PC-3 (cell line): ENCODE data around the gene SYVN1. TPM values are rescaled to one million over a fixed set of nuclear protein-coding genes. Genes with fewer than 3 reads are reported as not detected.
"Not testable (repeated sequence)": the region's sequence is repeated elsewhere in the genome, so short reads cannot be mapped to it uniquely, and the experiment has no call there.

Source experiments
- ATAC-seq: fragments of 200-7000 bp; cut with Tn5 transposase; 2 replicates; pipeline ENCODE4 v1.9.1; 2020; ENCODE audit warnings: mild to moderate bottlenecking, moderate library complexity
- BruUV-seq: library from RNA; stranded (reverse); fragments of 400-500 nt; replicated peaks from 2 replicates; lab custom pipeline; 2021; lab: Mats Ljungman, UMichigan
- CTCF ChIA-PET: fragments of 300-600 bp; sonication (Branson Sonifier 250); formaldehyde crosslinking; loops from one replicate; lab custom pipeline; 2022; ENCODE audit warnings: antibody characterized with exemption; lab: Charles Lee
- POLR2A ChIA-PET: fragments of 300-600 bp; sonication (Branson Sonifier 250); formaldehyde crosslinking; loops from one replicate; lab custom pipeline; 2022; ENCODE audit warnings: antibody characterized with exemption; ENCODE audit not compliant: unreplicated experiment; lab: Charles Lee
- DNase-seq: peaks from one replicate; pipeline ENCODE4 v3.0.0-alpha.2; 2015
- H2AFZ ChIP-seq: fragments of 300-600 bp; sonication (generic); 2 replicates; pipeline ENCODE4 v1.6.0; 2016; ENCODE audit warnings: antibody characterized with exemption, low read length
- H3F3A ChIP-seq: fragments of 300-600 bp; sonication (generic); one replicate; pipeline ENCODE4 v1.6.0; 2017; ENCODE audit warnings: antibody characterized with exemption, low read length, control low read depth, mild to moderate bottlenecking; ENCODE audit not compliant: unreplicated experiment
- H3K27ac ChIP-seq: fragments of 300-600 bp; sonication (generic); 2 replicates; pipeline ENCODE4 v1.5.1; 2016; ENCODE audit warnings: mild to moderate bottlenecking, low read length
- H3K27me3 ChIP-seq: fragments of 300-600 bp; sonication (generic); 2 replicates; pipeline ENCODE4 v1.6.1; 2016; ENCODE audit warnings: low read length, mixed read lengths
- H3K36me3 ChIP-seq: fragments of 300-600 bp; sonication (generic); 2 replicates; pipeline ENCODE4 v1.6.1; 2016; ENCODE audit warnings: low read depth, mixed run types, low read length, mixed read lengths
- H3K4me1 ChIP-seq: fragments of 300-600 bp; sonication (generic); 2 replicates; pipeline ENCODE4 v1.5.1; 2016; ENCODE audit warnings: low read length; ENCODE audit not compliant: insufficient read depth
- H3K4me2 ChIP-seq: fragments of 300-600 bp; sonication (generic); 2 replicates; pipeline ENCODE4 v1.6.0; 2016; ENCODE audit warnings: low read length
- H3K4me3 ChIP-seq: fragments of 300-600 bp; sonication (generic); 2 replicates; pipeline ENCODE4 v1.5.1; 2016; ENCODE audit warnings: mild to moderate bottlenecking, low read length, mixed read lengths
- H3K79me2 ChIP-seq: fragments of 300-600 bp; sonication (generic); 2 replicates; pipeline ENCODE4 v1.6.1; 2017; ENCODE audit warnings: low read length, mixed read lengths
- H3K9ac ChIP-seq: fragments of 300-600 bp; sonication (generic); 2 replicates; pipeline ENCODE4 v1.6.0; 2016; ENCODE audit warnings: mild to moderate bottlenecking, low read length
- H3K9me2 ChIP-seq: fragments of 300-600 bp; sonication (generic); replicated peaks from 2 replicates; pipeline ENCODE4 v1.6.1; 2016; ENCODE audit warnings: mixed run types, low read length, mixed read lengths
- H3K9me3 ChIP-seq: fragments of 300-600 bp; sonication (generic); 2 replicates; pipeline ENCODE4 v1.6.1; 2016; ENCODE audit warnings: low read length, mixed read lengths
- H4K20me1 ChIP-seq: fragments of 300-600 bp; sonication (generic); 2 replicates; pipeline ENCODE4 v1.6.1; 2016; ENCODE audit warnings: low read length, mixed read lengths
- CTCF ChIP-seq: fragments of 300-600 bp; sonication (generic); conservative IDR thresholded peaks from 2 replicates; pipeline ENCODE4 v1.5.1; 2017; ENCODE audit warnings: antibody characterized with exemption, low read depth, mild to moderate bottlenecking, low read length
- EZH2 ChIP-seq: fragments of 300-600 bp; sonication (generic); IDR thresholded peaks from one replicate; pipeline ENCODE4 v1.6.1; 2017; ENCODE audit warnings: antibody characterized with exemption, mild to moderate bottlenecking, low read length; ENCODE audit not compliant: unreplicated experiment
- EZH2phosphoT487 ChIP-seq: fragments of 300-600 bp; sonication (generic); IDR thresholded peaks from 2 replicates; pipeline ENCODE4 v1.6.1; 2018; ENCODE audit warnings: mild to moderate bottlenecking, antibody characterized with exemption, low read length, borderline replicate concordance
- intact Hi-C: fragments of 100-400 bp; cut with micrococcal nuclease; formaldehyde crosslinking; loops from 2 replicates; pipeline ENCODE4 v1.9.0; 2023
- total RNA-seq: library from RNA; depleted of rRNA; stranded (reverse); fragments of >200 nt; gene quantifications from 2 replicates; pipeline ENCODE4 v1.2.3, GENCODE V29; 2014

SYVN1 gene
- total RNA-seq, 1 experiment from 2014 or later = 22.3 TPM

GRCh38 chr11:65119670-65119995 lies 14.7 kb downstream of the SYVN1 start:
- Histone ChIP-seq H3K4me1 (peaks cover 30% of the 10 kb centered on the region), H3K79me2 (peaks cover 73% of the 10 kb centered on the region), H3K4me3 (no peak overlapping the region), H4K20me1 (0 out of 2 replicates have a peak, but pooled peaks cover 3% of the 10 kb centered on the region), H2AFZ (no peak overlapping the region), H3K4me2 (peak overlapping the region; percentile 89; the same call in 1 of the 2 replicates), H3K9me2 (no peaks in the 10 kb centered on the region), H3K27ac (no peak overlapping the region), H3K9ac (no peak overlapping the region), H3K9me3 (no peaks in the 10 kb centered on the region), H3K36me3 (peaks cover 20% of the 10 kb centered on the region), H3F3A (peaks cover 20% of the 10 kb centered on the region), H3K27me3 (no peaks in the 10 kb centered on the region)
- TF ChIP-seq EZH2phosphoT487 (no peak), EZH2 (no peak), CTCF (no peak)
- ChIA-PET CTCF (interaction anchor here (0.7 kb wide), 1 partner anchor 10 kb away, joined by 3 read pairs; no protein-coding TSS in a partner anchor), POLR2A (no interaction called here)
- DNase-seq = no peak
- ATAC-seq = no peak
- no TSS peak for BruUV-seq
- intact Hi-C loops = no loop called here

GRCh38 chr11:65118891-65119669 lies 15.2 kb downstream of the SYVN1 start:
- DNase-seq, intact Hi-C loops, H3K4me2 ChIP-seq, H3K9ac ChIP-seq, H3K9me3 ChIP-seq, BruUV-seq, ATAC-seq, H4K20me1 ChIP-seq, H2AFZ ChIP-seq, H3K27me3 ChIP-seq, H3K27ac ChIP-seq, H3K4me3 ChIP-seq, H3K9me2 ChIP-seq, POLR2A ChIA-PET: not testable (repeated sequence)
- Histone ChIP-seq H3K4me1 (peaks cover 27% of the 10 kb centered on the region), H3K36me3 (peaks cover 20% of the 10 kb centered on the region), H3K79me2 (peaks cover 67% of the 10 kb centered on the region), H3F3A (peaks cover 20% of the 10 kb centered on the region)
- CTCF ChIA-PET = interaction anchor here (0.7 kb wide), 1 partner anchor 10 kb away, joined by 3 read pairs; no protein-coding TSS in a partner anchor

GRCh38 chr11:65118097-65118837 lies 16.1 kb downstream of the SYVN1 start:
- peaks cover 59% of the 10 kb centered on the region for H3K79me2 ChIP-seq
- CTCF ChIA-PET = no interaction called here

More at GRCh38 chr11:65118097-65118837, 16.1 kb downstream of the SYVN1 start:
- no peak for DNase-seq
- intact Hi-C loops = no loop called here
- no peak overlapping the region for H3K4me2 ChIP-seq
- H2AFZ ChIP-seq = no peak overlapping the region
- POLR2A ChIA-PET = interaction anchor here (0.6 kb wide), 1 partner anchor 883 kb away, joined by 4 read pairs; no protein-coding TSS in a partner anchor
- BruUV-seq = no TSS peak
- no peaks in the 10 kb centered on the region for H3K9me2 ChIP-seq
- peaks cover 28% of the 10 kb centered on the region for H3K4me1 ChIP-seq
- H3K9me3 ChIP-seq = no peaks in the 10 kb centered on the region
- peaks cover 20% of the 10 kb centered on the region for H3F3A ChIP-seq
- H3K9ac ChIP-seq = no peak overlapping the region
- no peaks in the 10 kb centered on the region for H3K27me3 ChIP-seq
- no peak for TF ChIP-seq EZH2phosphoT487
- no peak; the same call in 1 of the 2 replicates for TF ChIP-seq CTCF
- TF ChIP-seq EZH2 = no peak
- 0 out of 2 replicates have a peak, but pooled peaks cover 3% of the 10 kb centered on the region for H4K20me1 ChIP-seq
- no peak for ATAC-seq
- peaks cover 20% of the 10 kb centered on the region for H3K36me3 ChIP-seq
- H3K27ac ChIP-seq = no peak overlapping the region
- H3K4me3 ChIP-seq = no peak overlapping the region
